HG03280 (cell line): ENCODE measurements around the gene VAV2.

ENCODE experiments used
- ATAC-seq: cut with Tn5 transposase; IDR thresholded peaks from one replicate; pipeline ENCODE4 v1.9.1; 2021; ENCODE audit warnings: mild to moderate bottlenecking, moderate library complexity; ENCODE audit not compliant: unreplicated experiment

Gene VAV2

DNA sequence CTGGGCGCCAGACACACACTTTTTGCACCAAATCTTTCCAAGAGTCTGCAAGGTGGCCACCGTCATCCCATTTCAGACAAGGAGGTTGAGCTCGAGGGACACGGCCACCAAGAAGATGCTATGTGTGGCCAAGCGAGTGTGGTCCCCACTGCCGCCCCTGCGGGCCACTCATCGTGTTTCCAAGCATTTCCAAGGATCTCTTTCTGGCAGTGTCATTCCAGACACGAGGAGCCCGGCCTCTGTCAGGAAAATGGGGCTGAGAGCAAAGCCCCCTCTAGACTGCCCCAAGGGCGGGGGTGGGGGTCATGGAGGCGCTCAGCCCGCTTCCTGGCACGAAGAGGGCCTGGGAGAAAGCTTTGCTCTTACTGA is 10.6 kb downstream of the VAV2 start:
- ATAC-seq: no peak

DNA sequence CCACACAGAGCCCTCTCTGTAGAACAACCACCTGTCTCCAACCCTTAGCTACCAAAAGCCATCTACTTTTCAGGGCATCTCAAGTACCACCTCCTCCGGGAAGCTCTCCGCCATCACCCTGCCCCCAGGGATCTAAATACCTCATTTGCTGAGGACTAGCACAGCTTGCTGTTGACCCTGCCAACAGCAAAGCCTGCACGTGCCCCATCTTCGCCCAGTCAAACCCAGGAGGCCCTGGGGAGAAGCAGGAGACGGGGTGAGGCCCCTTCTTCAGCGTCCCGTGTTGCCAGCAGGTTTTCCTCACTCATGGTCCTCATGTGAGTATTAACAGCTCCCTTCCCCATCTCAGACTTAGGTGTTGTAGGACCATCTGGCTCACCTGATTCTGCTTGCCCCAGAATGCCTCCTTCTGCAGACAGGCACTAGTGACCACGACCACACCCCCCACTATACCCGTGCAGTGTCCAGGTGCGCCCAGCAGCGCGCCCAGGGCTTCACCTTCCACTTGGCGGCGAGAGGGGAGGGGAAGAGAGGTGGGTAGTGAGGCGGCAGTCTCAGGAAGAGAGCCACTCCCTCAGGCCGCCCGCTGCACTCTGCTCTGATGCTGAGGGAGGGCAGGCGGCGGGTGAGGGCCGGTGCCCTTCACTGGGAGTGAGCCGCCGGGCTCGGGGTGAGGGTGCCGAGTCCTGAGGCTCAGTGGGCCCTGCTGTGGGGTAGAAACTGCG is 11.1 kb downstream of the VAV2 start:
- ATAC-seq: no peak

DNA sequence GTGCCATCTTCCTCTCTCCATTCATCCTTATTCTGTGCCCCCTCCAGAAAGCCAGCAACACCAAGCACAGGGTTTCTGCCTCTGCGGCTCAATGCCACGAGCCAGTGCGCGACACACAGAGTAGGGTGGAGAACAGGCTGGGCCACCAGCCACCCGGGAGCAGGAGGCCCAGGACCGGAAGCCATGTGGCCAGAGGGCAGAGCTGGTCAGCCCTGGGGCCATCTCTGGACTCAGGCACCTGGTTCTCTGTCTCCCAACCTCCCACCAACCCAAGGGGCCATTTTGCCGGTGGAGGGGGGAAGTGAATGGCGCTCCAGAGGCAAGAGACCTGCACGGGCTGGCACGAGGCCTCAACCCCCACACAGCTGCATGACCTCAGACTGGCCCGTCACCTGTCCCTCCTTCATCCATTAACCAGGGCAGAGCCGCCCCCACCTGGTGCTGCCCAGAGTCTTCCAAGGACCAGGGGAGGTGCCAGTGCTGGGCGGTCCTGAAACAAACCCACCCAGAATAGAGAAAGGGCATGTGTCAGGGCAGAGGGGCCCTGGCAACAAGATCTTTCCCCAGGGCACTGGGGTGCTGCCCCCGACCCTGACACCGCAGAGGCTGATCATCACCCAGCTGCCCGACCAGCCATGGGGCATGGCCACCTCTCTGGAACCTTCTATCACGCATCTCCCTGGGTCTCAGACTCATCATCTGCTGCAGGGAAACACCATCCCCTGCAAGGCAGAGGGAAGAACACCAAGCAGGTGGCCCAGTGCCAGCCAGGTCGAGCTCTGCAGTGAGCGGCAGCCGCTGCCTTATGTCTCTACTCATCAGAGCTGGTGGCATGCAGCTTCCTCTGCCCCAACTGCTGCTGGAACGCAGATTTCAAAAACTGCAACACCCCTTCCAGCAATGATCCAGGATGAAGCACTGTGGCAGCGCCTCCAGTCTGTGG is 11.9 kb downstream of the VAV2 start:
- ATAC-seq: no peak

DNA sequence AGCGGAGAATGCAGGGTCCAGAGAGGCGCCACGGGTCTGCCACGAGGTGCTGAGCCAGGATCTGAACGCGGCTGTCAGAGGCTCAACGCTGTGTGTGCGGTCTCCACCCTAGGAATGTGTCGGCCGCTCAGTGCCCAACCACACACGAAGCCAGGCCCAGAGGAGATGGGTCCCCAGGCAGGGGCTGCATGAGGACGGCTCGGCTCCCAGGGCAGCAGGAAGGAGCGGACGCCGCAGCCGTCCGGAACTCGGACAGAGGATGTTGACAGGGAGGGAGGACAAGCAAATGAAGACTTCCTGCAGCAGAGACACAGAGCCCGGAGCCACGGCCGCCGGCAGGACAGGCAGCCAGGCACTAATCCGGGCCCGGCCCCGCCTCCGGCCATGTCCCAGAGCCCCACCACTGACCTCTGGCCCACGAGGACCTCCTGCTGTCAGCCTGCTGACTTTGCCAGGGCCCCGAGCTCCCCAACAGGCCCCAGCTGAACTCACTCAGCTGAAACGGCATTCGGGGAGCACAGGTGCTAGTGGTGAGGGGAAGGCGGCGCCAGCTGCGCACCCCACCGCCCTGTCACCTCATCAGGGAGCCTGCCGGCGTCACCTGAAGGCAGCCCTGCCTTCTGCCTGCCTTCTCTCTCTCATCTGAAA is 12.7 kb downstream of the VAV2 start:
- ATAC-seq: no peak

DNA sequence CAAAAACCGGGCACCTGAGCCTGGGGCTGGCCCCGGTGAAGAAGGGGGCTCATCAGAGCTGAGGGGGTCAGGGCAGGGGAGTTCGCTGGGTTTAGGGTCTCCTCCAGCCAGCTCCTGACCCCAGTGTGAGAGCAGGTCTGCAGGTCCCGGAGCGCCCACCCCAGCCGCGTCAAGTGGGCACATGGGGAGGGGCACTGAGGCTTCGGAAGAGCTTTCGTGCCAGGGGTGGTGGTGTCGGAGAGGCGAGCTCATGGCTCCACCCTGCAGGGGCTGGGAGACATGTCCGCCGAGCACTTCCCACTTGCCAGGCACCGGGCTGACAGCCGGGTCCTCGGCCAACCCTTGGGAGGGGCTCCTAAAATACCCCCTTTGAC is 13.2 kb downstream of the VAV2 start:
- no peak for ATAC-seq

DNA sequence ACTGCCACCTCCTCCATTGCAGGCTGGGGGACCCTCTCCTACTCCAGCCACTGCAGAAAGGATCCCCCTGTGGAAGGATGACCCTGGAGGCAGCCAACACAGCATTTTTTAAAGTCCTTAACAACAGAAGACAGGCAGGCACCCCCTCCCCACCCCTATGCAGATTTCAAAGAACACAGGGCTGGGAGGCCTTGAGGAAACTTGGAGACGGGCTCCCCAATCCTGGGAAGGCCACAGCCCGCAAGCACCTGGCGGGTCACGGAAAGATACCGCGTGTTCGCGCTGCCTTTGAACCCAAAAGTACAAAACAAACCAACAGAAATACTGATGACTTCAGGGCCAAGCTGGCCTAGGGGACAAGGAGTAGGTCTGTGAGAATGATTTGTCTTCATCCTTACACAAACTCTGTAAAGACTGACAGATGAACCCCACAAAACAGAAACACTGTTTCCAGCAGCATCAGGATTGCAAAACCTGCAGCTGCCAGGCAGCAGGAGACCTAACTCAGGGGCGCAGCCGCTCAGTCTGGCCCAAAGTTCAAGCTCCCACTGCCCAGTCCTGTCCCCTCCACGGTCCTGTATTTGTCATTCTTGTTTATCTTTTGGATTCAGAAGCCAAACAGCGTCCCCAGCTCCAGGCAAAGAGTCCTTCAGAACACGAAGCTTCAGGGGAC is 13.8 kb downstream of the VAV2 start:
- ATAC-seq: no peak

DNA sequence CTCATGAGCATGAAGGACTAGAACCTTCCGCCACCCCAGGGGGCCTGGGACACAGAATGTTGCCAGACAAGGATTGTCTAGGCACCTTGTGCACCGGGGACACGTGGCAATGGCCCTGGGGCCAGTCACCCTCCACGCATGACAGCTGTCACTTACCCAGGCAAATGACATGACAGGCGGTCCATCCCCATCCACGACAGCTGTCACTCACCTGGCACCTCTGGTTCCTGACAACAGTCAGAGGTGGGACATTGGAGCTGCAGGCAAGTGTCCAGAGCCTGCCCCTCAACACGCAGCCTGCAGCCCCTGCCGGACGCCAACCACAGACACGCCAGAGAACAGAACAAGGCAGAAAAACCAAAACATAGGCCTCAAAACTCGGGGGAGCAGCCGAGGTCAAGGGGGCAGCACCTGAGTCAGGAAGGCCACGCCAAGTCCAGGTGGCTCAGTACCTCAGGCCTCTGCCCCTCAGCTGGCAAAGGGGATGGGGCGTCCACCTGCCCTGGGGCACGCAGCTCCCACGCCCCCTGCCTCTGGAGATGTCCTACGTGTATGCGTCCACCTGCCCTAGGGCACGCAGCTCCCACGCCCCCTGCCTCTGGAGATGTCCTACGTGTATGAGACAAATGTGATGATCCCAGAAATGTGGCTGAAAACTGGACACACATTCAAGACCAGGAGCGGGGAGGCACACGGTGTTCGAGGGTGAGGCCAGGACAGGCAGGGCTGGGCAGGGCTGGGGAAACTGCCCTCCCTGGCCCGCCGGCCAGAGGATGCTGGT is 14.5 kb downstream of the VAV2 start:
- no peak for ATAC-seq

DNA sequence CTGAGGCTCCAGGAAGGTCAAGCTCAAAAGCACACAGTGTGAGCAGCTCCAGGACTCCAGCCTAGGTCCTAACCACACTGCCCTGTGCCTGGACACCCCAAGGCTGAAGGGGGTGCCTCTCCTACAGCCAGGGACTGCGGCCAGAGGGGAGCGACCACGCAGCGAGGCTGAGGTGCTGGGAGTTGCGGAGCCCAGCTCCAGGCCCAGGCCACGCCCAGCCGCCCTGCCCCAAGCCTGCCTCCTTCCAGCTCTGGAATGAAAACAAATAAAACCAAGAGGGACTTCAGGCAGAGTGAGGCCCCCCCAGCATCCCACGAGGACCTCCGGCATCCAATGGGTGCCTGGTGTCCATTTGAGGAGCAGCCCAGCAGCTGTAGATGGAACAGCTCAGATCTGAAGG is 15.2 kb downstream of the VAV2 start:
- ATAC-seq: no peak

DNA sequence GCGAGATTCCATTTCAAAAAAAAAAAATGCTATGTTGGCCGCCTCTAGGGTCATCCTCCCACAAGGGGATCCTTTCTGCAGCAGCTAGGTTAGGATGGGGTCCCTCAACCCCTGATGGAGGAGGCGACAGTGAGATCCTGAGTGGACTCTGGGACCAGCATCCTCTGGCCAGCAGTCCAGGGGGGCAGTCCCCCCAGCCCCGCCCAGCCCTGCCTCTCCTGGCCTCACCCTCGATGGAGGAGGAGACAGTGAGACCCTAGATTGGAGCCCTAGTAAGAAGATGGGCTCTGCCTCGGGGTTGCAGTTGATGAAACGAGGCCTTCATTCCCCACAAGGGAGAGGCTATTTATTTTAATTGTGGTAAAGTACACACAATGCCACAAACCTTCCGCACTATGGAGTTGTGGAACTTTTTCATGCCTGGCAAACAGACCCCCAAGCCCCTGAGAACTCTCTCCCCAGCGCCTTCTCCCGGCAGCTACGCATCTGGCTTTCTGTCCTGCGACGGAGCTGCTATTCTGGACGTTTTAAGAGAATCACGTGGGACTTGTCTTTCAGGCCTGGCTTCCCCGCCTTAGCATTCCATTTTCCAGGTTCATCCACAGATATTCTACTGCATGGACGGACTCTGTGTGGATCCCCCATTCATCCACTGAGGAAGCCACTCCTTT is 15.8 kb downstream of the VAV2 start:
- ATAC-seq: no peak

DNA sequence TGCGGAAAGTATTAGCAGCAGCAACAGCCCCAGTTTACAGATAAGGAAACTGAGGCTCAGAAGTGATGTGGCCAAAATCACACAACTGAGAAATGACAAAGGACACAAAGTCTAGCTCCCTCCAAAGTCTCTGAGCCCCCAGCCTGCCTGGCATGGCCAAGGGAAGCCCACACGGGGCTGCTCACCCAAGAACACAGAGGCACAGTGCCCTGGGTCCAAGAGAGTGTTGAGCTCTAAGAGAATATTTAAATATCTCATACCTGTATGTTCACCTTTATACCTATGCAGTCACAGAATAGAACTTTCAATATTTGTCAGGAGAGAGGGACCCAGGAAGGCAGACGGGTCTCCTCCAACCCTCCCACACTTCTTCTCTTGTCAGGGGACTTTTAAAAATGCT is 16.6 kb downstream of the VAV2 start:
- ATAC-seq: no peak

DNA sequence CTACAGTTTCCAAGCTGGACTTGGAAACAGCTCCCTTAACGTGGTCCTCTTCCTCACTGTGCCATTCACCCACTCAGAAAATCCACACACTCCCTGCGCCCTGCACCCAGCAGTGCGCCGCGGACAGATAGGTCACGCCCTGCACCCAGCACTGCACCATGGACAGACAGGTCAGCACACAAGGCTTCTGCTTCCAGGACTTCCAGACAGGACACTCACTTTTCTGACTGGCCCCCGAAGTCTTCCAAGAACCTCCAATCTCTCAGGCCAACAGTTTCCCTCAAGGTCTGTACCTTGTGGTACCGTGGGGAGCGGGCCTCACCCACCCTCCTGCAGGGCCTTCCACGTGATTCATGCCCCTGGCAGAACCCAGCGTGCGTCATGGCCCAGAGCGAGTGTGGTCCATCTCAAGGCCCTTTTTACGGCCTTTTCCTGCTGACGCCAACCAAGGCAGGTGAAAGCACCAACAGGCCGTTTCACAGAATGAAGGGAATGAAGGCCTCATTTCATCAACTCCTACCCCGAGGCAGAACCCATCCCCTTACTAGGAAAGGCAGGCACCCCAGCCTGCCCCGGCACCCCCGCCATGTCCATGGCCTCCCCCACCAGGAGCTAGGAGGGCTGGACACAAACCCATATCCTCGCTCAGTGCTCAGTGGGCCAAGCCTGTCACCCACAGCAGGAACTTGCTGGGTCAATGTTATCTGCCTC is 17.3 kb downstream of the VAV2 start:
- ATAC-seq: no peak

DNA sequence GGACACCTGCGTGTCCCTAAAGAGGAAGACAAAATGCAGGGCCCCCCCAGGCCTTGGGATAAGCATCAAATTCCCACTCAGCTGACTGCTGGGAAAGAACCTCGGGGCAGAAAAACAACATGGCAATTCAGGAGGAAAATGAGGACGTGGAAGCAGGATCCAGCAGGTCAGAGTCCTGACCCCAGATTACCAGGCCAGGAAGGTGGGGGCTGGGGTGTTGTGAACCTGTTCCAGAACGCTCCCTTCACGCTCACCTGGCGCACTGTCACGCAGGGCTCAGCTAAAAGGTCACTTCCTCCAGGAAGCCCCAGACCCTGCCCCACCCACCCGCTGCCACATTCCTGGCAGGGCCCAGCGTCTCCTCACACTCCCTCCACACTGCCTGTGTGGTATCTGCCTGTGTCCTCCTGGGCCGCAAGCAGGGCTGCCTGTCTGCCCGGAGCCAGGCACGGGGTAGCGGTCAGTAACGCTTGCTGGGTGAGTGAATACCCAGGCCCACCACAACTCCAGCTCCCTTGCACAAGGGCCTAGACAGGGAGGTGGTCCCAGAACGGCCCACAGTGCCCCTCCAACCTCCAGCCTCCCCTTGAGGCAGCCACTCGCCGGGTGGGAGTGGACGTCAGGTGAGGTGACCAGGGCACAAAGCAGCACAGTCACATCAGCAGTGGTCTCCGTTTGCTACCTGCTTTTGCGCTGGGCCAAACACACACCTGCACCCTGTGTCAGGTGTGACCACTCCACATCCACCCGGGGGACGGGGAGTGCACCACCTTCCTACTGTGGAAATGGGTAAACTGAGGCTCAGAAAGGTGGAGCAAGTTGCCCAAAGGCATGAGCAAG is 18.1 kb downstream of the VAV2 start:
- no peak for ATAC-seq

DNA sequence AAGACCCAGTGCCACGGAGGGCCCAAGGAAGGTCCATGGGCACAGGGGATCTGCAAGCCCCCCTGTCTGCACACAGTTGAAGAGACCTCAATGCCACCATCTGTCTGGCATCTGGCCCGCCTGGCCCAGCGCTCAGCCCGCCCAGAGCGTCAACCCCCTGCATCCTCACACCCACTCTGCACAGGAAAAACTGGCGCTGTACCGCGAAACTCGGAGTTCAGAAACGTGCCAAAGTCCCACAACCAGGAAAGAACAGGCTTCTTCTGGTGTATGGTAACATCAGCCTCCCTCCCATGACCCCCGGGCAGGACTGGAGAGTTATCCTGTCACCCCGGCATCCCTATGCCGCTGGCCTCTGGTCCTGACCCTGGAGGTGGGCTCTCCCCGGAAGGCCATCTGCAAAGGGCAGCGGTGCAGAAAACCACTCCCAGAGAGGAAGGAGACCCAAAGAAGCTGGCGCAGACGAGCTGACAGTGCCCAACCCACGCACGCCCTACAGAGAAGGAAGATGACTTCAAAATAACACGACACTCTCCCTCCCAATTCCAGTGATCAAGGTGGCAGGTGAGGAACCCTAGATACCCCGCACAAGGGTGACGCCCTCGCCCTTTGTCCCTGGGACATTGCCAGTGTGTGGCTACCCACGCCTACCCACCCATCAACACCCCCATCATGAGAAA is 18.9 kb downstream of the VAV2 start:
- ATAC-seq: no peak

DNA sequence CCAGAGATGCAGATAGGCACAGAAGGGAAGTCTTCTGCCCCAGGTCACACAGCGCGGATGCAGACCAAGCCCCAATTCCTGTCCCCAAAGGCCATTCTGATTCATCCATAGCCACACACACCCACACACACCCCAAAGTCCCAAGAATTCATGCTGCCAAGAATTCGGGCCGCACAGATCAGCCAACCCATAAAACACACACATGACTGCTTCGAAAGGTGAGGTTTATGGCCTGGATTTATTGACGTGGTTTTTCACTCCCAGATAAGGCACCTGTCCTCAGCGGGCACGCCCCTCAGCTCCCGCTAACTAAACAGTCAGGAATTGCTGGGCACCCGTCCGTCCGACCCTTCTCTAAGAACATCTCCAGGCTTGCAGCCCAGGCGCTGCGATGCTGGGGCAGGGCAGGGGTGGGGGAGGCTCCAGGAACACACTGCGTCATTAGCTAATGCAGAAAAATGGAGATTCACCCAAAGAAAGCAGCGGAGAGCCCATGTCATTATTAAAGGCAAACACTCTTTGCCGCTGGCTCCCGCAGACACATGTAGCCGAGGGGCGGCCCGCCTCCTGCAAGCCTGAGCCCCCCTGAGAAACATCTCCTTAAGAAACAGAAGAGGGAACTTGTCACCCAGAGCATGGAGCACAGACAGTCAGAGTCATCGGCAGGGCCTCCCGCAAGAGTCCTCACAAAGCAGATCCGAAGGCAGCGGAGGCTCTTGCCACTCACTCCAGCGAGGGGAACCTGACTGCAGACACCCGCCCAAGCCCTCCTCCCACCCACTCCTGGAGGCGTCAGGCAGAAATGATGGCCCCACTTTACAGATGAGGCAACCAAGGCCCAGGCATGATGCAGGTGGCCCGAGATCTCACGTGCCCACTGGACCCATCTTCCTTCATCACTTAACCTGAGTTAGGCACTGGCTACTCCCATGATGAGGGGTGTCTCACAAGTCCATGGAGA is 19.9 kb downstream of the VAV2 start:
- no peak for ATAC-seq

DNA sequence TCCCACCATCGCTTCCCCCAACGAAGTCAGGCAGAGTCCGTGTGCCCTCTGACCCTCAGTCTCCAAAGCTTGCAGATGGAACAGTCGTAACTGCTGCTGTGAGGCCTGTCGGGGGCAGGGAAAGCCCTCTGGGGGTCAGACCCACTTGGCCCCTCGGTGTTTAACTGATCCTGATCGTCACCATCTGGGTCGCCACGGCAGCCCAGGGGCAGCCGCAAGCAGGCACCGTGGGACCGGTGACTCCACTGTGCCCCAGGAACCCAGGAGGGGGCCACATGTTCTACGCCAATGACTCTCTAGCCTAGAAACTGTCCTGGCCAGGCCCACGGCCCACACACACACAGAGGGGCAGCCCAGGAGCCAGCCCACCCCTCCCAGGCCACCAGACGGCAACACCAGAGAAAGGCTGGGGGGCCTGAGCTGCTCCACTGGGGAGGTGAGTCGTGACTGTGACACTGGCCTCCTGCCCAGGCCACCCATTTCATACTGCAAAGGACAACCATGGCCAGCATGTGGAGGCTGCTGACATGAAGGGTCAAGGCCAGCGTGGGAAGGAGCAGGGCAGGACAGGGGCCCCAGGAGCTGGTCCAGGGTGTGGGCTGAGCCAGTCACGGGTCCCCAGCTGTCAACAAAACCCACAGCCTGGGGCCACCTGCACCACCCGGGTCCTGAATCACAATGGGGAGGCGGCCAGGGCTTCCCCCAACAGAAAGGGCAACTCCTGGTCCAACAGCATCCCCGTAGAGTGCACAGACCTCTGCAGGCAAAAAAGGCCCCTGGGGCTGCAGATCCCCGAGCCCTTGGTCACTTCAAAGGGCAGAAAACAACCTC is 20.8 kb downstream of the VAV2 start:
- no peak for ATAC-seq

DNA sequence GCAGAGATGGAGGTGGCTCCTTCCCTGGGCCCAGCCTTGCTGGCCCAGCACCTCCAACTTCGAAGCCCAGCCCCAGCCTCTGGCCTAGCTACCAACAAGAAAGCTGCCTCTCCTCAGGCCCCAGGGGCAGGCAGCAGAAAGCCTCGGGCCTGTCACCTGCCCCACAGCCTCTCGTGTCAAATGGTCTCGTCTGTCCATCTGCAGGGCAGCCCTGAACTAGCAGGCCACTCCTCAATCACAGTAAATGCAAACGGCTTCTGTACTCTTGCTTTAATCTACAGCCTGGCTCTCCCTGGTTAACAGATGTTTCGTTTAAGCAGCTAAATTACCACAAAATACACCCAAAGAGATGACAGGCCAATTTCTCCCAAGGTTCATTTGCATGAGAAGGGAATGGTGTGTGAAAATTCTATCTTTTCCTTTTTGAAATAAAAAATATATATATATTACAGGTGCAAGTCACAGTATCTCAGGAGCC is 21.5 kb downstream of the VAV2 start:
- ATAC-seq: no peak
